ENCODE measurements around the gene TMPO. TPM values are rescaled to one million over a fixed set of nuclear protein-coding genes. Genes with fewer than 3 reads are reported as not detected.

Gene TMPO
- total RNA-seq, 2 experiments from 2014 or later: 64.1 to 73.3 TPM

DNA sequence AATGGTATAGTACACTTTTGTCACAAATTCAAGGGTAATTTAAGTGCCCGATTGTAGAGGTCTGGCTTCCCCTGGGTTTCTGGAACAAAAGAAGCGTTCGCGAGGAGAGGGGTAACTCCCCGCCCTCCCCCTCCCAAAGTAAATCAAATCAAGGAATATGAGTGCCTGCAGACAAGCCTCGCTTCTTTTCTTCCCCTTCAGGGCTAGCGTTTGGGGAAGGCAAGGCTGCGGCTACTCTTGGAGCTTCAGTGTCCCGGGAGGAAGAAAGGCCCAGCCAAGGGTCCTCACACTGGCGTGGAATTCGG lies 456 bp upstream of the TMPO start:
- ATAC-seq (ENCODE audit: poor library complexity) (no peak), DNase-seq (no peak)
- Mint-ChIP-seq H3K9me3 (no peaks in the 10 kb centered on the region), H3K27ac (peak overlapping the region; percentile 98), H3K36me3 (ENCODE audit: low read depth) (peaks cover 23% of the 10 kb centered on the region), H3K4me1 (ENCODE audit: low read depth) (peaks cover 56% of the 10 kb centered on the region), H3K27me3 (no peaks in the 10 kb centered on the region), H3K4me3 (peak overlapping the region; percentile 98)
- Histone ChIP-seq H3K4me3 (ENCODE audit: low read length) (peak overlapping the region; percentile 92), H3K27me3 (ENCODE audit: control insufficient read depth in 1 of 2, insufficient read depth in 2 of 2, low read length in 2 of 2) (no peaks in the 10 kb centered on the region), H3K36me3 (ENCODE audit: insufficient read depth, low read length) (no peaks in the 10 kb centered on the region), H3K4me1 (ENCODE audit: insufficient read depth, low read length) (peaks cover 23% of the 10 kb centered on the region), H3K9me3 (ENCODE audit: control insufficient read depth in 1 of 2, insufficient read depth in 1 of 2, low read length in 2 of 2) (no peaks in the 10 kb centered on the region), H3K27ac (ENCODE audit: low read depth in 1 of 2, low read length in 2 of 2) (peak overlapping the region; percentile 93 to 97)
- POLR2A ChIA-PET: interaction anchor here (0.5 to 6.7 kb wide), 10 partner anchors 10 to 133 kb away, joined by 3 to 137 read pairs (median 12); partner anchors contain the start of genes APAF1, IKBIP and SLC25A3
- no peak for TF ChIP-seq CTCF (IDR thresholded peaks at IDR 0.05)
- intact Hi-C loops (cut with DNase I, micrococcal nuclease): loop anchor here (1.0 to 10.0 kb wide), 7 partner anchors 10 to 1630 kb away; partner anchors contain the start of genes APAF1 (in 1 of the 2), BLTP3B (in 1 of the 2) and SLC25A3 (in 1 of the 2)
- CTCF ChIA-PET: interaction anchor here (8.1 kb wide), 1 partner anchor 22 kb away, joined by 117 read pairs; no protein-coding TSS in a partner anchor

- peaks cover 65% of the 10 kb centered on the region for H3K4me1 Mint-ChIP-seq (ENCODE audit: low read depth)
- H3K9me3 Mint-ChIP-seq: no peaks in the 10 kb centered on the region
- H3K27me3 Mint-ChIP-seq: no peaks in the 10 kb centered on the region
- ATAC-seq (ENCODE audit: poor library complexity) (peak; percentile 63), DNase-seq (peak; percentile 58 to 95 (median 73))
- CTCF ChIA-PET: interaction anchor here (0.7 to 8.1 kb wide), 16 partner anchors 9 to 1528 kb away, joined by 3 to 117 read pairs (median 3); no protein-coding TSS in a partner anchor
- intact Hi-C loops (cut with DNase I, micrococcal nuclease): loop anchor here (1.0 to 10.0 kb wide), 8 partner anchors 25 to 1629 kb away; partner anchors contain the start of genes APAF1 (in 1 of the 2), BLTP3B (in 1 of the 2) and SLC25A3 (in 1 of the 2)
- peaks cover 34% of the 10 kb centered on the region for H3K4me1 ChIP-seq (ENCODE audit: insufficient read depth, low read length)
- peak overlapping the region; percentile 46 to 97 for H3K27ac ChIP-seq (ENCODE audit: low read depth in 1 of 2, low read length in 2 of 2)
- H3K4me3 ChIP-seq (ENCODE audit: low read length): peak overlapping the region; percentile 92
- peak overlapping the region; percentile 98 for H3K27ac Mint-ChIP-seq
- peak; percentile 86 for TF ChIP-seq CTCF (IDR thresholded peaks at IDR 0.05)
- POLR2A ChIA-PET: interaction anchor here (0.7 to 6.7 kb wide), 15 partner anchors 10 to 2000 kb away, joined by 3 to 137 read pairs (median 5); partner anchors contain the start of genes APAF1, IKBIP and SLC25A3
- H3K27me3 ChIP-seq (ENCODE audit: control insufficient read depth in 1 of 2, insufficient read depth in 2 of 2, low read length in 2 of 2): no peaks in the 10 kb centered on the region
- H3K36me3 Mint-ChIP-seq (ENCODE audit: low read depth): peaks cover 30% of the 10 kb centered on the region
- no peaks in the 10 kb centered on the region for H3K9me3 ChIP-seq (ENCODE audit: control insufficient read depth in 1 of 2, insufficient read depth in 1 of 2, low read length in 2 of 2)
- H3K36me3 ChIP-seq (ENCODE audit: insufficient read depth, low read length): no peaks in the 10 kb centered on the region
- peak overlapping the region; percentile 98 for H3K4me3 Mint-ChIP-seq
These were observed 902 bp downstream of the TMPO start for GRCh38 chr12:98516111-98516873.

GRCh38 chr12:98519257-98519907 lies 4.0 kb downstream of the TMPO start:
- DNase-seq (no peak), ATAC-seq (ENCODE audit: poor library complexity) (no peak)
- Mint-ChIP-seq H3K9me3 (no peaks in the 10 kb centered on the region), H3K4me3 (peak overlapping the region; percentile 85), H3K27me3 (no peaks in the 10 kb centered on the region), H3K27ac (peak overlapping the region; percentile 86), H3K4me1 (ENCODE audit: low read depth) (peaks cover 65% of the 10 kb centered on the region), H3K36me3 (ENCODE audit: low read depth) (peaks cover 48% of the 10 kb centered on the region)
- H3K36me3 ChIP-seq (ENCODE audit: insufficient read depth, low read length): peaks cover 7% of the 10 kb centered on the region
- no peaks in the 10 kb centered on the region for H3K27me3 ChIP-seq (ENCODE audit: control insufficient read depth in 1 of 2, insufficient read depth in 2 of 2, low read length in 2 of 2)
- intact Hi-C loops (cut with DNase I, micrococcal nuclease): loop anchor here (5.0 to 10.0 kb wide), 4 partner anchors 73 to 1625 kb away; partner anchors contain the start of genes APAF1 (in 1 of the 2), BLTP3B (in 1 of the 2) and SLC25A3 (in 1 of the 2)
- H3K4me1 ChIP-seq (ENCODE audit: insufficient read depth, low read length): peaks cover 44% of the 10 kb centered on the region
- H3K9me3 ChIP-seq (ENCODE audit: control insufficient read depth in 1 of 2, insufficient read depth in 1 of 2, low read length in 2 of 2): no peaks in the 10 kb centered on the region
- no peak for TF ChIP-seq CTCF (IDR thresholded peaks at IDR 0.05)
- no peak overlapping the region for H3K27ac ChIP-seq (ENCODE audit: low read depth in 1 of 2, low read length in 2 of 2)
- CTCF ChIA-PET: interaction anchor here (0.7 to 8.1 kb wide), 3 partner anchors 13 to 26 kb away, joined by 3 to 117 read pairs (median 3); no protein-coding TSS in a partner anchor
- POLR2A ChIA-PET: interaction anchor here (1.1 kb wide), 1 partner anchor 74 kb away, joined by 3 read pairs; the partner anchor contains the start of gene SLC25A3
- peak overlapping the region; percentile 92 for H3K4me3 ChIP-seq (ENCODE audit: low read length)
